Skeletal muscle tissue (tissue), 4 donors: Measurements from ENCODE around the gene RARB. TPM values are rescaled to one million over a fixed set of nuclear protein-coding genes. Genes with fewer than 3 reads are reported as not detected.

Experiments
- H3K27ac ChIP-seq: one replicate; pipeline ENCODE4 v1.7.0; 2013; ENCODE audit warnings: mild to moderate bottlenecking, low read depth, low read length, inconsistent platforms
- H3K27me3 ChIP-seq, 3 donors: one replicate each; pipeline ENCODE4 v1.7.0; 2013; ENCODE audit warnings: low read length in 3 of 3; ENCODE audit not compliant: control insufficient read depth in 3 of 3, insufficient read depth in 3 of 3
- H3K36me3 ChIP-seq, 3 donors: one replicate each; pipeline ENCODE4 v1.7.0; 2013; ENCODE audit warnings: low read length in 3 of 3; ENCODE audit not compliant: control insufficient read depth in 3 of 3, insufficient read depth in 3 of 3
- H3K4me1 ChIP-seq, 3 donors: one replicate each; pipeline ENCODE4 v1.7.0; 2013; ENCODE audit warnings: low read length in 3 of 3, mild to moderate bottlenecking in 3 of 3; ENCODE audit not compliant: control insufficient read depth in 3 of 3, insufficient read depth in 3 of 3
- H3K4me3 ChIP-seq, 3 donors: one replicate each; pipeline ENCODE4 v1.7.0; 2013; ENCODE audit warnings: low read length in 3 of 3
- H3K9ac ChIP-seq, 3 donors: one replicate each; pipeline ENCODE4 v1.7.0; 2013; ENCODE audit warnings: low read length in 3 of 3, mild to moderate bottlenecking in 3 of 3, moderate library complexity in 2 of 3, low read depth in 1 of 3
- H3K9me3 ChIP-seq, 3 donors: one replicate each; pipeline ENCODE4 v1.7.0; 2013; ENCODE audit warnings: low read length in 3 of 3; ENCODE audit not compliant: control insufficient read depth in 3 of 3
- total RNA-seq: library from RNA; depleted of rRNA; stranded (reverse); fragments of >200 nt; gene quantifications from one replicate; pipeline ENCODE4 v1.2.3, GENCODE V29; 2014
- donor health status: Osteomylitis.

RARB gene
- total RNA-seq, 1 donor from 2014 or later: 20.9 TPM

- Histone ChIP-seq H3K4me1 (peaks cover 0 to 15% (median 4%) of the 10 kb centered on the region in 3 donors), H3K4me3 (no peak overlapping the region), H3K27ac (no peak overlapping the region), H3K9ac (no peak overlapping the region), H3K36me3 (peaks cover 0 to 3% (median 0%) of the 10 kb centered on the region in 3 donors), H3K9me3 (no peaks in the 10 kb centered on the region), H3K27me3 (no peaks in the 10 kb centered on the region)
These were observed 157.5 kb downstream of the RARB start for GRCh38 chr3:25585361-25586166.

GRCh38 chr3:25586167-25586505, 158.1 kb downstream of the RARB start:
- no peak overlapping the region for H3K4me3 ChIP-seq
- H3K9me3 ChIP-seq: no peaks in the 10 kb centered on the region
- H3K36me3 ChIP-seq: peaks cover 0 to 2% (median 0%) of the 10 kb centered on the region in 3 donors
- no peaks in the 10 kb centered on the region for H3K27me3 ChIP-seq
- H3K9ac ChIP-seq: no peak overlapping the region
- H3K4me1 ChIP-seq: peaks cover 0 to 15% (median 4%) of the 10 kb centered on the region in 3 donors
- no peak overlapping the region for H3K27ac ChIP-seq

- H3K4me3 ChIP-seq: no peak overlapping the region
- no peak overlapping the region for H3K9ac ChIP-seq
- peaks cover 0 to 11% (median 4%) of the 10 kb centered on the region in 3 donors for H3K4me1 ChIP-seq
- H3K36me3 ChIP-seq: no peaks in the 10 kb centered on the region
- H3K27me3 ChIP-seq: no peaks in the 10 kb centered on the region
- H3K9me3 ChIP-seq: no peaks in the 10 kb centered on the region
- no peak overlapping the region for H3K27ac ChIP-seq
These were observed 158.5 kb downstream of the RARB start for GRCh38 chr3:25586553-25586952.

- no peak overlapping the region for H3K27ac ChIP-seq
- H3K27me3 ChIP-seq: no peaks in the 10 kb centered on the region
- H3K36me3 ChIP-seq: no peaks in the 10 kb centered on the region
- H3K4me3 ChIP-seq: no peak overlapping the region
- no peak overlapping the region for H3K9ac ChIP-seq
- H3K9me3 ChIP-seq: no peaks in the 10 kb centered on the region
- peaks cover 0 to 8% (median 4%) of the 10 kb centered on the region in 3 donors for H3K4me1 ChIP-seq
These were observed 159.0 kb downstream of the RARB start for GRCh38 chr3:25587094-25587493.

- Histone ChIP-seq H3K9ac (no peak overlapping the region), H3K27ac (no peak overlapping the region), H3K4me1 (peaks cover 2 to 8% (median 4%) of the 10 kb centered on the region in 3 donors), H3K27me3 (no peaks in the 10 kb centered on the region), H3K36me3 (no peaks in the 10 kb centered on the region), H3K9me3 (no peaks in the 10 kb centered on the region), H3K4me3 (no peak overlapping the region)
These were observed 159.5 kb downstream of the RARB start for GRCh38 chr3:25587526-25587925.

- H3K27ac ChIP-seq: no peak overlapping the region
- H3K9ac ChIP-seq: no peak overlapping the region
- H3K9me3 ChIP-seq: no peaks in the 10 kb centered on the region
- no peaks in the 10 kb centered on the region for H3K27me3 ChIP-seq
- peaks cover 7 to 11% (median 8%) of the 10 kb centered on the region in 3 donors for H3K4me1 ChIP-seq
- no peak overlapping the region for H3K4me3 ChIP-seq
- H3K36me3 ChIP-seq: no peaks in the 10 kb centered on the region
These were observed 159.9 kb downstream of the RARB start for GRCh38 chr3:25587975-25588374.

GRCh38 chr3:25588441-25589103, 160.5 kb downstream of the RARB start:
- Histone ChIP-seq H3K9ac (no peak overlapping the region), H3K9me3 (no peaks in the 10 kb centered on the region), H3K4me3 (no peak overlapping the region), H3K36me3 (no peaks in the 10 kb centered on the region), H3K27me3 (no peaks in the 10 kb centered on the region), H3K27ac (no peak overlapping the region), H3K4me1 (peaks cover 13 to 15% (median 14%) of the 10 kb centered on the region in 3 donors)

GRCh38 chr3:25589104-25589782, 161.2 kb downstream of the RARB start:
- H3K36me3 ChIP-seq: no peaks in the 10 kb centered on the region
- no peak overlapping the region for H3K27ac ChIP-seq
- H3K4me3 ChIP-seq: no peak overlapping the region
- no peak overlapping the region for H3K9ac ChIP-seq
- H3K27me3 ChIP-seq: no peaks in the 10 kb centered on the region
- H3K9me3 ChIP-seq: no peaks in the 10 kb centered on the region
- H3K4me1 ChIP-seq: peaks cover 14 to 16% (median 14%) of the 10 kb centered on the region in 3 donors

GRCh38 chr3:25589783-25590258, 161.8 kb downstream of the RARB start:
- Histone ChIP-seq H3K9ac (no peak overlapping the region), H3K36me3 (no peaks in the 10 kb centered on the region), H3K9me3 (no peaks in the 10 kb centered on the region), H3K27me3 (no peaks in the 10 kb centered on the region), H3K27ac (no peak overlapping the region), H3K4me1 (peaks cover 14 to 16% (median 14%) of the 10 kb centered on the region in 3 donors), H3K4me3 (no peak overlapping the region)
